Kidney glomerular epithelial cell (primary cell): ENCODE measurements around the gene C1orf21.

Source experiments
- DNase-seq: peaks from one replicate; lab custom pipeline; 2025; lab: John Stamatoyannopoulos, UW

Gene C1orf21

DNA sequence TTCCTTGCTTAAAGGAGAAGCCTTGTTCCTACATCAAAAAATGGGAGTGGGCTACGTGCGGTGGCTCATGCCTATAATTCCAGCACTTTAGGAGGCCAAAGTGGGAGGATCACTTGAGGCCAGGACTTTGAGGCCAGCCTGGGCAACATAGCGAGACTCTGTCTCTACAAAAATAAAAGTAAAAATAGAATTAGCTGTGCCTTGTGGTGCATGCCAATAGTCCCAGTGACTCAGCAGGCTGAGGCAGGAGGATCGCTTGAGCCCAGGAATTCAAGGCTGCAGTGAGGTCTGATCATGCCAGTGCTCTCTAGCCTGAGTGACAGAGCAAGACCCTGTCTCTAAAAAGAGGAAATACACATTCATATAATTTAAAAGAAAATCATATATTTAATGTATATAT, 127.1 kb downstream of the C1orf21 start:
- peak; percentile 36 for DNase-seq

DNA sequence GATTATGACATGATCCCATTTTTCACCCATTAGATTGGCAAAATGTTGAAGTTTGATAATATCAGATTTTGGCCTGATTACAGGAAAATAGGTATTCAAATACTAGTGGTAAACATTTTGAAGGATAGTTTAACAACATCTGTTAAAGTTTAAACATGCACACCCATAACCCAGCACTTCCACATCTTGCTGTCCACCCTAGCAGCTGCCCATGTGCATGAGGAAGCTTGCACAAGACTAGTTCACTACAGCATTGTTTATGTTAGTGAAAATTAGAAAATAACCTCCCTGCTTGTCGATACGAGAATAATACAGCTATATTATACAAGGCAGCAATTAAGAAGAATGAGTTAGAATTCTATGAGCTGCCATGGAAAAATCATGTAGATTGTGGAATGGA, 127.6 kb downstream of the C1orf21 start:
- no peak for DNase-seq

DNA sequence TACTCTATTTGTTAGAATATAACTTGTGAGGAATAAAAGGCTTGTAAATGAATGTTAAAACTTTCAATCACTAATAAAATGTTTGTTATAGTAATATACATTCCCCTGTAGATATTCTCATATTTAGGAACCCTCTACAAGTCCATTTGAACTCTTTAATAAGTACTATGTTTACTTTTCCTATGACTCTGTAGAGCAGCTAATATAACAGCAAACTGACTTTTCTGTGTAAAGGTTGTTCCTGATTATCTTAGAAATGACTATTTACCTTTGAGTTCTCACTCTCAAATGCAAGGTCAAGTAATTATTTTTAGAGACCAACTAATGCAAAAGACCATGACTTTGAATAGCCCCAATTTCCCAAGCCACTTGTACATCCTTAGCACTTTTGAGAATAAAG, 130.3 kb downstream of the C1orf21 start:
- DNase-seq: no peak

DNA sequence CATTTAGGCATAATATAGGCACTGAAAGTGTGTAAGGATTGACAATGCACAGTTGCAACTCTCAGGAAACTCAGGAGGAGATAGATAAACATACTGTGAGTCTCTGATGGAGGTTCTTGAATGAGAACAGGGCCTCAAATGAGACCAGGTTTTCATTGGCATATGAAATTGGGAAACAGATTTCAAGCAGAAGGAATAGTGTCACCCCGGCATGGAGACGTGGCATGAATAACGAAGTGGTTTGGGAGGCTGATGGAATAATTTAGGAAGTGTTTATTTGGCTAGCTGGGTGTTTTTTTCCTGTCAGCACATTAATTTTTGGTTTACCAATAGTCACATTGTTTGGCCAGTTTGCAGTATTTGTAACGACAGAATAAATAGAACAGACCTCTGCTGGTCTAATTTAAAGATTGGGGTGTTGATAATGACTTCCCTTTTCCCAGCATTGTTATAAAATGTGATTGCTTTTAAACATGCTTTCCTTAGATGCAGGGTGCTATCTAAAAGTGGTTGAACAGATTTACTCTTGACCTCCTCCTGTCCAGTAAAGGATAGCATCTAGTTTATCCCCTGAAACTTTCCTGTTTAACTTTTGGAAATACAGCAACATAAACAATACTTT, 132.0 kb downstream of the C1orf21 start:
- no peak for DNase-seq

DNA sequence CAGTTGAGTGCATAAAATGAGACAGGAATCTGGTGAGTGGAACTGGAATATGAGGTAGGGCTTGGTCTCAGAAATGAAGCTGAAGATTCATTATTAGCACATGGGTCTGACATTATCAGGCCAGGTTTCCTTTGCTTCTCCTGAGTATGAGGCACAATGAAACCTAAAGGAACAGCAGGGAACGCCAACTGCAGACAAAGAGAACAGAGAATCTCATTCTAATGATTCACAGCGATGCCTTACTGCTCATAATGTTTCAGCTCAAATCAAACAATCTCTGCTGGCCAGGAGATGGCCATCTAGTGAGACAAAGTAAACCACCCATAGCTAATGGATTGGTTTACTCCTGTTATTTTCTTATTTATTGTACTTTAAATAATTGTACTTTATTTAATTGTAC, 133.5 kb downstream of the C1orf21 start:
- no peak for DNase-seq

DNA sequence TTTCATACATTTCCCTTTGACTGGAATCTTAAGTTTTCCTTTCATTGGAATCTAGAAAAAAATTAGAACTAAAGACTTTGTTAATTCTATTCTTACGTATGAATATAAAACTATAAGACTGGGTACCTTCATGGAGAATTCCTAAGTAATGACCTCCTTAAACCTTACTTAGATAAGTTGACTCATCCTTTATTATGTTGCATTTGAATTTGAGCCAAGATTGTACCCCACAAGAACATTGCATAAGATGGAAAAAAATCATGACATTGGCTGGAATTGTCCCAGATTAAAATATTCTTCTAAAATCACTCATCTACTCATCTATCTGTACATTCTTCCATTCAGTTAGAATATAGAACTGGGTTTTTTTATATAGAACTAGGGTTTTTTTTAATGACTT, 137.4 kb downstream of the C1orf21 start:
- no peak for DNase-seq

DNA sequence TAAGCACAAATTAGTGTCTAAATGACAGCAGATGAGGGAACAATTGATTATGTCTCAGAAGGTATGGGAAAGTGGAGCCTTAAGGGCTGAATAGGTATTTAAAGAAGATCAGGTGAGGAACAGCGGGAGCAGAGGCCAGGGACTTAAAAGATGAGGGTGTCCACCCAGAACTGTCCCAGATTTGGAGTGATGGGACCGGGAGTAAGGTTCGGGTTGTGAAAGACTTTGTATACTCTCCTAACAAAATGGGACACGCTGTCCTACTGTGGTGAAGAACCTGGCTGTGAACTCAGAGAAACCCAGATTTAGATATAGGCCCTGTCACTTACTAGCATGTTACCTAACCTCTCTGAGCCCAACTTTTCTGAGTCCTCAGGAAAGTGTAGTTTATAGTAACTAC, 140.6 kb downstream of the C1orf21 start:
- DNase-seq: no peak

DNA sequence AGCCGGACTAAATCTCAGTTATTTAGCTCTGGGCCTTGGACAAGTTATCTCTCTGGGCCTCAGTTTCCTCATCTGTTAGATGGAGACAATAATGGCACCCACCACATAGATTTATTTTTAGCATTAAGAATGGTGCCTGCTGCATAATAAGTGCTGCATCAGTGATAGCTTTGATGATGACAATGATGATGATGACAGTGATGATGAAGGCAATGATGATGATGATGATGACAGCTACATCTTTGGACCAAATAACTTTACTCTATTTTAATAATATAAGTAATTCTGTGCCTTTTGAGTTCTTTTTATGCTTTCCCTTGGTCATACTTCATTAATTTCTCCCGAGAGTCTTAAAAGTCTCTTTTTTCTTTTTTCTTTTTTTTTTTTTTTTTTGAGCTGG, 143.4 kb downstream of the C1orf21 start:
- DNase-seq: no peak

DNA sequence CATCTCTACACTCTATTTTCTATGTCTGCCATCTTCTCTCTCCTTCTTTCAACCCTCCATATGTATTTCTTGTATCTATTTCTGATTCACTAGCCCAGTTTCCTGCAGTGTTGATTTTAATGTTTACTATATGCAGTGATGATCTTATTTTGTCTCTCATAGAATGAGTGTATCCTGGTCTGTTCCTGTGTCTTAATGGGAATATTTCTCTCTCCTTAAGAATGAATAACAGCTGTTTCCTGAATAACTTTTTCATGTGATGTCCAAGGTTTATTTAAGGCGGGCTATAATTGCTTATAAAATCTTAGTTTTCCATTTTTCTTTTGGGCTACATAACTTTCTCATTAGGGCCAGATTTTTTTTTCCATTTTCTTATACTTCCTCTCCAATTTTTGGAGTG, 144.5 kb downstream of the C1orf21 start:
- no peak for DNase-seq

DNA sequence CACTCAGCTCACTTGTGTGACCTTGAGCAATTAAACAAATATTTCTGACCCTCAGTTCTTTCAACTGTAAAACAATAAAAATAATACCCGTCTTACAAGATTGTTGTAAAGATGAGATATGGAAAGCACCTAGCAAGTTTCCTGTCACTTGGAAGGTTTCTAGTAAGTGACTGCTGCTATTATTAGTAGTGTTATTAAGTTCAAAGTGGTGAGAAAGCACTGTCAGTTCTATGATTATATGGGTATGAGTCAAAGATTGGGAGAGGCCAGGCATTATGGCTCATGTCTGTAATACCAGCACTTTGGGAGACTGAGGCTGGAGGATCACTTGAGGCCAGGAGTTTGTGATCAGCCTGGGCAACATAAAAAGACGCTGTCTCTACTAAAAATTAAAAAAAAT, 145.4 kb downstream of the C1orf21 start:
- DNase-seq: no peak

DNA sequence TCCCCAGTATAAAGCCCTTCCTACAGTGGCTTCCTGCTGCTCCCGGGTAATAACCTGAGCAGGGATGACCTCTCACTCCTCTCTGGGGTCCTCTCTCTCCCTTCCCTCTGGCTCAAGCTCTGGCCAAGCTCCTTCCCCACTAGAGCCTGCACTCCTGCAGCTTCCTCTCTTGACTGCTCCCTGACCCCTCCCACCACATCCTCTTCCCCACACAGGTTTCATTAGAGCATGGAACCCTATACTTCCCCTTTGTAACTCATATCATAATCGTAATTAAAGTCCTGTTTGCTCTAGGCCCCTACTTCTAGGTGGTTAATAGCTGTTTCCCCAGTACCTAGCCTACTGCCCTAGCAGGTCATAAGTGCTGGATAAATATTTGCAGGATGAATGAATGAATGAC, 146.2 kb downstream of the C1orf21 start:
- DNase-seq: no peak

DNA sequence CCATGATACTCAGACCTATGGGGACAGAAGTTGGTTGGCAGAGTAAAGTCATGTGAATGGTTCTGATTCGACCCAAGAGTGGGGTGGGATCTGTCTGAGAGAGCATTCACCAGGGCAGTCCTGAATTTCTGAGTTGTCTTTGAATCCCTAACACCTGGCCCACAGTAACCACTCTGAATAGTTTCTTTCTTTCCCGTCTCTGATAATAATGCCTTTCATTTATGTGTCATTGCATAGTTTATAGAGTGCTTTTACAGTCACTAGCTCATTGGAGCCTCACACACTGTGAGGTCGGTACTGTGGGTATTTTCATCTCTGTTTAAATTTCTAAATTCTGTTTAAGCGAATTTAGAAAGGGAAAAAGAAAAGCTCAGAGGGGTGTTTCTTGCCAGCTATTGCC, 147.1 kb downstream of the C1orf21 start:
- DNase-seq: no peak

DNA sequence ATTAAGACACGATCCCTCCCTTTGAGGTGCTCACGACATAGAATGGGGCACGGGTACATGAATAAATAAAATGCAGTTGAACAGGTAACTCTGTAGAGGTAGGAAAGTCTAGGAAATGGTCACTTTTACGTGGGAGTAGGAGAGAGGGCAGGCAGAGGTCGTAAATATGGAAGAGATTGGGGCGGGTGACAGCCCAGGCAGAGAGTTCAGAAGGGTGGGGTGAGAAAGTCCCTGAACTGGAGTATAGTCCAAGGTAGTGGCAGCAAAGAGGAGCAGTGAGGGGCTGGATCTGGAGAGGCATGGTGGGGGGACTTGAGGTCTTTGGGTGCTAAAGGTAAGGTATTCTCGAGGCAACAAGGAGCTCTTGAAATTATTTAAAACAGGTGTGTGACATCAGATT, 147.9 kb downstream of the C1orf21 start:
- no peak for DNase-seq

DNA sequence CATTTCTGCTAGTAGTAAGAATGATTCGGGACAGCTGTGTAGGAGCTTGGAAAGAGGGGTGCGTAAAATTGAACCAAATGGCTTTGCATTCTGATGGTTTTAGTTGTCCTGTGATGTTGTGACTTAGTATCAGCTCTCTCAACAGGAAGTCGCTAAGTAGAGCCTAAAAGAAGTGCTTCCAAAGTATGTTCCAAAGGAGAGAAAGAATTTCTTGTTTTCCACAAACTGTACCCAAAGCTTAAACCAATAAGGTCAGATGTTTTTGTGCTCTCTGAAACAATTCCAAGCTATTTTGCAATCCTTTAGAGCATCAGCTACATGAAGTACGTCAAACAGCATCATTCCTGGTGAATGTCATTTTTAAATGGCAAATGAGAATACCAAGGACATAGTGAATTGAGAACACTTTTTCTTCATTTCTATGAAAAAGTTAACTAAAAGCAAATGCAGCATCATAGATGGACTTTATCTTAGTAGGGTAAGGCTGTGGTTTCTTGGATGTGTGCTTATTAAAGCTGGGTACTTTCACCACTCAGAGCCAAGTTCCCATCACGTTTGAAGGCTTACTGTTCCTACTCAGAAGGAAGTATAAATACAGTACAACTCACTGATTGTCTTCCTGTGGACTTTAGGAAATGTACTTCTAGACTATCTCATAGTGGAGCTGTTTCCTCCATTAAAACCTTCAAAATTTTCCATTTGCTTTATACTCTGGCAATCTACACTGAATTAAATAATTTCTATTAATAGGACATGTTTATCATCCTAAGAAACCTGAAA, 148.6 kb downstream of the C1orf21 start:
- no peak for DNase-seq

DNA sequence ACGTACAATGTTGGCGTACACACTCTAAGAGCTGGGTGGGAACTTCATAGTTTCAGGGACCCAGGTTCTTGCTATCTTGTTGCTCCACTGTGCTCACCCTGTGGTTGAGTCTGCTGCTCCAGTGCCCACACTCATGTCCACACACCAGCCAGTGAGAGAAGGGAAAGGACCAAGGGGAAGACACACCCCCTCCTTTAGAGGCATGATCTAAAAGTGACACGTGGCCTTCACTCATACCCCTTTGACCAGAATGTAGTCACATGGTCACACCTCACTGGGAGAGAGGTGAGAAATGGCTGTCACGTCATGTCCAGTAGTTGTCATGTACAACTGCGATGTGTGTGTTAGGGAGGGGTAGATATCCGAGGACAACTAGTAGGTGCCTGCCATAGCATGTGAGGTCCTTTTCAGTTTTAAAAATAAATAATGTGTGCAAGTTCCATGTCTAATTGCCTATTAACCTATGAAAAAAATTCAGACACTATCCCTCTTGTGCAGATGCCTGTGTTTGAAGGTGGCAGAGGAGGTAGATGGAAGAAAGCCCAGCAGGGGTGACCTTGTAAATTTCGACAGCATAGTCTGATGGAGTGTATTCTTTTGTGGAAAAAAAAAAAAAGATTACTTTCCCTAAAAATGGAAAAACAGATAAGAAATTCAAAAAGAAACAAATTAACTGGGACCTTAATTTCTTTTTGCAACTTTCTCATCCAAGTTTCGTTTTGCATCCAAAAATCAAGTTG, 149.6 kb downstream of the C1orf21 start:
- no peak for DNase-seq

DNA sequence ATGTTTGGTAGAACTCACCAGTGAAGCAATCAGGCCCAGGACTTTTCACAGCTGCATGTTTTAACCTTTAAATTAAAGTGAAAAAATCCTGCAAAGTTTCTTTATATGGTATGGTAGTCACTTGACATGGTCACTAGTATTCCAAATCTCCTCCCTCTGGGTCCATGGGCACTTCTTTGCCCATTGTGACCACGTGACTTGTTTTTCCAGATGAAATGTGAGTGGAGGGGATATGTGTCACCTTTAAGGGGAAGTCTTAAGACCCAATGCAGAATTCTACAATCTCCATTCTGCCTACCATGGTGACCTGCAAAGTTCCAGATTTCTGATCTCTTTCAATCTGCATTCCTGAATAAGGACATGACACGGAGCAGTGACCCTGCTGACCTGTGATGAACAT, 152.8 kb downstream of the C1orf21 start:
- no peak for DNase-seq

DNA sequence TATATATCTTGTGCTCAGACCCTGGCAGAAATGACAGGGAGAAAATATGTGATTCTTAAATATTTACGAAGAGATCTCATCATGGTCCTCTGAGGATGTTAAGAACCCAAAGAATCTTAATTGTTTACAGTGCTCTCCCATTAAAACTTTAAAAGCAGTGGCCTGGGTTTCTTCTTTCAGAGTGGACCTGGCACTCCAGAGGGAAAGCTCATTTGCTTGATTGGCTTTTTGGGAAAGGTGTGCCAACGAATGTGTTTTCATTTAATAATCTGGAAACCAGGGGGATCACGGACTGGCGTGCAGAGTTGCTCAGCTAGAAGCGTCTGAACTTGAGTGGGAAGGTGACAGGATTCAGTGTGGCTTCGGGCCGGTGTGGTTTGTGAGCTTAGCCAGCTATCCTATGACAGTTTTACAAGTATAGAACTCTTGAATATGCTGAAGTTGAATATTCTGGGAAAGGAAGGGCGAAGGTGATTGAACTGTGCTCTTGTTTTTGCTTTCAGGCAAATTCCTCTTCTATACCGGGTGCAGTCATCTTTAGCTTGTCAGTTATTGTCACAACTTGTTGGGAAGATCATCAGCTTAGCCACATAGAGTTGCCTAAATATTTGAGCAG, 154.8 kb downstream of the C1orf21 start:
- no peak for DNase-seq

DNA sequence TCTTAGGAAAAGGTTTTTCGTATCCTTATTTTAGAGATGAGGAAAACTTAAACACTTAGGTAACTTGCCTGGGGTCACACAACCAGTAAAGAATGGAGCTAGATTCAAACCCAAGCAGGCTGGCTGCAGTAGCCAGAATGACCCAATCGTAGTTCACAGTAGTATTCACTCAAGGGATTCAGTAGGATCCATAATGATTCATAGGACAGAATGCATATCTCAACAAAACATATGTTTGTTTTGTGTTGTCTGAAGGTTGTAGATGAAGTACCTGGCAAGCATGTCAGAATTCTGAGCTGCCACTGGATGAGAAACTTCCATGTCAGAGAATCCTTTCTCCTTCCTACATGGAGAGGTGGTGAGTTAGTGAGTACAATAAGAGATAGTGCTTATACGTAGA, 155.5 kb downstream of the C1orf21 start:
- DNase-seq: no peak

DNA sequence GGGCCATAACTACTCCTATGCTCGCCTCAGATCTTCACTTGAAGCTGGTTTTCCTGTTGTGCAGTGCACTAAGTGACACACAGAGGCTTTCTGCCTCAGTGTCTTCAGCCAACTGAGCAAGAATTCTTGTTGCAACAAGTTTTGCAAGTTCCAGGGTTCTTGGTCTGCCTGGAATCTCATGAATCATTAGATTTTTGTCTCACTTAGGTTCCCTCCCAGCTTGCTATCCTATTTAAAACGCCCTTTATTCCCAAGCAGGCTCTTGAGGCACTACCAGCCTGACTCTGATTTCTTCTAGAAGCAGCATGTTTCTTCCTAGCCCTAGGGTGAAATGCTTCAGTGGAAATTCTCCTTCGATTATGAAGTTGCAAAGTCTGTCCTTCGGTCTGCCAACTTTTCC, 158.8 kb downstream of the C1orf21 start:
- no peak for DNase-seq

DNA sequence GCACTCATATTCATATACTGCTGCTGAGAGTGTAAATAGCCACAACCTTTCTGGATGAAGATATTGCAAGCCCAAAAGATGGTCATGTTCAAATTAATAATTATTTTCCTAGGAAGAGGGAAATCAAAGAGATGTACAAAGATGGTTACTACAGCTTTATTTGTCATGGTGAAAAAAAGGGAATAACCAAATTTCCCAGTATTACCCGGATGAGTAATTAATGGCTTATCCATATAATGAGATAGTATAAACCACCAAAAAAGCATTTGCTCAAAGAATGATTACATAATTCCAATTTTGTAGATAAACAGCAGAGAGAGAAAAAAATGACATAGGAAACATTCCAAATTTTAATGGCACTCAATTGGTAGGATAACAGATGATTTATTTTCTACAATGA, 165.6 kb downstream of the C1orf21 start:
- DNase-seq: no peak

DNA sequence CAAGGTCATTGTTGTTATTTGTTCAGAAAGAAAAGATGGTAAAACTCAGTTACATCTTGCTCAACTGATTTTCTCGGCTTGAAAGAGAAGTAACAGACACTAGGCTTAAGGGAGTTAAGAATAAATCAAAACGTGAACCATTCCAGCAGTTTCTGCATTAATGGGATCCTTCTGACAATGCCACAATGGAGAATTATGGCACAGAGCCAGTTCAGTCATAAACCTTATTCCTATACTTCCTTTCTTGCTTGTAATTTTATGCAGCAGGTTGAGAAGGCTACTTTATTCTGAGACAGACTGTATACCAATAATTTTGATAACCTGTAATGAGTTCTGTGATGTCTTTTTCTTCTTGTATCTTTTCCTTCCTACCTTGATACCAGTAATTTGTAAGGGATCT, 167.0 kb downstream of the C1orf21 start:
- no peak for DNase-seq

DNA sequence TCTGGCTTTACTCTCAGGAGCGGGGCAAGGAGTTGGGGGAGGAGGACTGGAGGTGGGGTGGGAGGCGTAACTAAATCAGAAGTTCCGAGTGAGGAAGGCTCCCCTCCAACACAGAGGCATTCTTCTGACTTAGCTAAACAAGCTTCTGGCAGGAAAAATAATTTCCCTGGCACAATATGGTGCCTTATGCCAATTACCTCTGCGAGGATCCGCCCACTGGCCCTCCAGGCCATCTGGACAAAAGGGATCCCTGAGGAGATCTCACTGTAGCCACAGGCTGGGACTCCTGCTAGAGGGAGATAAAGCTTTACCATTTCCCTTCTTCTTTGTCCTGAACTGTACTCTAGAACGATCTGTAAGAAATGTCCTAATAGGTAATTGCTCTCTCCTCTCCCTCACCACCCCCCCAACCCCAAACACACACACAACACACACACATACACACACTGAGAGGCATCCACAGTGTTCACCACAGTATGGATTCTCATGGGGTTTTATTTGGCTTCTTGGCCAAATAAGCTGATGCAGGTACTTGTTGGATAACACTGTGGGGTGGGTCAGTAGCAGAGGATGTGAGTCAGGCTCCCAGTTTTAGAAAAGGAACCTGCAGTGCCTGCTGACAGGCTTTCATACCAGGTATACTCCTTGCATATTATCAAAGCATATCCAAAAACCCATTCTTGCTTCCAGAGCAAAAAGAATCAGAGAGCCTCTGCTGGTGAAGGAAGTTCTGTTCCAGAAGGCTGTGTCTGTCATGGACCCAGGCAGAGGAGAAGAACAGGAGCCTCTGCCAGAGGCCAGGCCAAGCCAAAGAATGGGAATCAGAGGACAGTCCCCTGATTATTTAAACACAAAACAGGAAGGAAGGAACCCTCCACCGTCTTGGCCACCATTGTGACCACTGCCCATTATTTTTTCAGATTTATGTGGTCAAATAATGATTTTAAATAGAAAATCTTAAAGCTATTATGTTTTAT, 169.1 kb downstream of the C1orf21 start:
- no peak for DNase-seq
